LoVo (cell line): Measurements from ENCODE around the gene MRPL14.

Source experiments
- DNase-seq: peaks from one replicate; pipeline ENCODE4 v3.0.0-alpha.2; 2016; ENCODE audit warnings: low spot score

The MRPL14 gene

DNA sequence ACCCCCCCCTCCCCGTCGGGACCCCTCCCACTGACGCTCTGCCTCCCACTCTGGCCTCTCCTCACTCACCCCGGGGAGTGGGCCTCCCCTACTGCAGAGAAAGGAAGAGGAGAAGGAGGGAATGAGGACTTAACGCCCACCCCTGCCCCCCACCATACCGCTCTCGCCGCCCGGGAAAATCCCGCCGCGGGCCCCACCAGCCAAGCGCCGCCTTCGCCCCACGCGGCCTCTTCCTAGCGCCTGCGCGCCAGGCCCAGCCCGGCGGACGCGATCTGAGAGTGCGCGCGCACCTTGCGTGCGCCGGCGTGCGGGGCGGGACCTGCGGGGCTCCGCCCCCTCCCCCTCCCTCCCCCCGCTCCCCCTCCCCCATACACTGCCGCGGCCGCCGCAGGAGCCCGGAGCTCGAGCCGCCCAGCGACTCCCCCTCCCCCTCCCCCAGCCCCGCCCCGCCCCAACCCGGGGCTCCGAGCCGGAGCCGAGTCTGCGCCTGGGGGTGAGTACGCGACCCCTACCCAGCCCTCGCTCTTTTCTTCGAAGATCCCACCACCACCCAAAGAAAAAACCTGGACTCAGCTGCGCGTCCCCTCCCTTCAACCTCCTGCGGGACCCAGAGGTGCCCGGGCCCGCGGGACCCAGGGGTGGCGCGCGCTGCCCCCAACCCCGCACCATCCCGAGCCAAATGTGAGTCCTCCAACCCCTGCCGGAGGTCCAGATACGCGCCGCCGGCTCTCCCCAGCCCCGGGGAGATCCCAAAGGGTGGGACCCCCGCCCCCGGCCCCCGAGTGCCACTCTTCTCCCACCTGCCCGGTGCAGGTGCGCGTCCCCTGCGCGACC is at the start of gene MRPL14, which contains the start of gene TMEM63B:
Gene MRPL14, minus strand, starts transcription at position 267 of the 834 bp plus-strand sequence. CDS start 10,841 bp downstream, outside the sequence.
Gene TMEM63B, plus strand, starts transcription at position 369 of the 834 bp plus-strand sequence. CDS start 7,031 bp downstream, outside the sequence.
- peak; percentile 90 for DNase-seq

DNA sequence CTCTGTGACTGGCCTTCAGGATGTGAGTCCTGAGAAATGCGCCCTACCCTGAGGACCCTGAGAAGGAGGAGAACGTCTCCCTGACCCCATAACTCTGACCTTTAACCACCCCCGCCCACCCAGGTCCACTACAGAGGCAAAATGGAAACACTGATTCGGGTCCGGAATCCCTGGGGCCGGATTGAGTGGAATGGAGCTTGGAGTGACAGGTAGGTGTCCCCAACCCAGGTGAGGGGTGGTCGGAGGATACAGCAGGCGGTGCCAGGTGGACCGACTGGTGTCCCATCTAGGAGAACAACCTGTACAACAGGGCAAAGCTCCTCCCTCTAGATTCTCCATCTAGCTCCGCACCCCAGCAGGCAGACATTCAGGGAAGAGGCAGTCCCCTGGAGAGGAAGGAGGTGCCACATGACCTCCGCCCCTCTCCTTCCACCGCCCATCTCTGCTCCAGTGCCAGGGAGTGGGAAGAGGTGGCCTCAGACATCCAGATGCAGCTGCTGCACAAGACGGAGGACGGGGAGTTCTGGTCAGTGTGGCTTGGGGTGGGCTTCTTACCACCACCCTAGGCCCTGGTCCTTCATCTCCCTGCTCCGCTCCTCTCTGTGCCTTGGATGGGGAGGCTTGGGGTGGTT is 49.0 kb upstream of the MRPL14 start:
- DNase-seq, result no peak

DNA sequence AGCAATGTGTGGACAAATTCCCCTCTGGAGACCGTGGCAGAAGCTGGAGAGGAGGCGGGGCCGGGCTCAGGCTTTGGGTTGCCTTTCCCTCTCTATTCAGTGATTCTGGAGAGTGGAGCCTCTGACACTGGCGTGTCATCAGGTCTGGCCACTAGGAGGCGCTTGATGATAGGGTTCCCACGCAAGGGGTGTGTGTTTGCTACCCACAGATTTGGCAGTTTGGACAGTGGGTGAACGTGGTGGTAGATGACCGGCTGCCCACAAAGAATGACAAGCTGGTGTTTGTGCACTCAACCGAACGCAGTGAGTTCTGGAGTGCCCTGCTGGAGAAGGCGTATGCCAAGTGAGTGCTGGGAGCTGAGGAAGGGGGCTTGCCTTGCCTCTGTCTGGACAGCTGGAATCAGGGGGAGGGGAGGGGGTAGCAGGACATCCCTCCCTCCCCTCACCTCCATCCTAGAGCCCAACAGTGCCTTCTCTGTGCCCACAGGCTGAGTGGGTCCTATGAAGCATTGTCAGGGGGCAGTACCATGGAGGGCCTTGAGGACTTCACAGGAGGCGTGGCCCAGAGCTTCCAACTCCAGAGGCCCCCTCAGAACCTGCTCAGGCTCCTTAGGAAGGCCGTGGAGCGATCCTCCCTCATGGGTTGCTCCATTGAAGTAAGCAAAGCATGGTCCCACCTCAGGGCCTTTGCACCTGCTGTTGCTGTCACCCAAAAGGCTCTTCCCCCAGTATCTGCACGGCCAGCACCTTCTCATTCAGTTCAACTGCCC is 45.7 kb upstream of the MRPL14 start:
- DNase-seq, result peak; percentile 72

DNA sequence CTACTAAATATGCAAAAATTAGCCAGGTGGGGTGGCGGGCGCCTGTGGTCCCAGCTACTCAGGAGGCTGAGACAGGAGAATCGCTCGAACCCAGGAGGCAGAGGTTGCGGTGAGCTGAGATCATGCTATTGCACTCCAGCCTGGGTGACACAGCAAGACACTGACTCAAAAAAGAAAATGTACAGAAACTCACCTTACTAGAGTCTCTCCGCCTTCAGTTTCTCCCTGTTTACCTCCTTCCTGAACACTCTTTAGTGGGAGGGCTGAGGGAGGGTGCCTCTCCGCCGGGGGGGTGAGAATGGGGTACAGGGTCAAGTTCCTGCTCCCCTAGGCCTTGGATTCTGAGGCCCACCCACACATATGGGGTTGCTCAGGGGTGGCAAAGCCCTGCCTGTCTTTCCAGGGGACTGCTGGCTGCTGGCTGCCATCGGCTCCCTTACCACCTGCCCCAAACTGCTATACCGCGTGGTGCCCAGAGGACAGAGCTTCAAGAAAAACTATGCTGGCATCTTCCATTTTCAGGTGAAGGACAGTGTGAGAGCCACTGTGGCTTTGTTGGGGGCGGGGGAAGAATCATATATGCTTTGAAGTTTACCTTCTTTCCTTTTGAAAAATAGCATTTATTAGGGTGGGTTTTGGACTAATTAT is 44.8 kb upstream of the MRPL14 start:
- no peak for DNase-seq

DNA sequence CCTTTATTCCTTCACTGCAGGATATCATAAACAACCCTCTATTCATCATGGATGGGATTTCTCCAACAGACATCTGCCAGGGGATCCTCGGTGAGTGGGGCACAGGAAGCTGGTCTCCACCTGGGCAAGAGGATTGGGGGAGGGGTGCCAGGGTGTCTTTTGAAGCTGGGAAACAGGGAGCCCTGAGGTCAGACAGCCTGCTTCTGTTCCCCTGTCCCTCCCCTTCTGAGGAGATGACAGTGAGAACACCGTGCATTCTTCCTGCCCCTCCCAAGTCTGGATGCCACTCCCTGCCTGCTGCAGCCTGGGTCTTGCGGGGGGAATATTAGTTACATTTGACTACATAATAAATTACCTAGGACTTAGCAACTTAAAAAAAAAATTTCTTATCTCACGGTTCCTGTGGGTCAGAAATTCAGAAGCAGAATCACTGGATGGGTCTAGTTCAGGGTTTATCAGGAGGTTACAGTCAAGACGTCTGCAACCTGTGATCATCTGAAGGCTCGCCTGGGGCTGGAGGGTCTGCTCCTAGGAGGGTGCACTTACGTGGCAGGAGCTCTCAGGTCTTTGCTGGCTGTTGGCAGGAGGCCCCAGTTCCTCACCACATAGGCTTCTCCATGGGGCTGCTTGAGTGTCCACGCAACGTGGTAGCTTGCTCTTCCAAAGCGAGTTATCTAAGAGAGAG is 42.8 kb upstream of the MRPL14 start:
- no peak for DNase-seq

DNA sequence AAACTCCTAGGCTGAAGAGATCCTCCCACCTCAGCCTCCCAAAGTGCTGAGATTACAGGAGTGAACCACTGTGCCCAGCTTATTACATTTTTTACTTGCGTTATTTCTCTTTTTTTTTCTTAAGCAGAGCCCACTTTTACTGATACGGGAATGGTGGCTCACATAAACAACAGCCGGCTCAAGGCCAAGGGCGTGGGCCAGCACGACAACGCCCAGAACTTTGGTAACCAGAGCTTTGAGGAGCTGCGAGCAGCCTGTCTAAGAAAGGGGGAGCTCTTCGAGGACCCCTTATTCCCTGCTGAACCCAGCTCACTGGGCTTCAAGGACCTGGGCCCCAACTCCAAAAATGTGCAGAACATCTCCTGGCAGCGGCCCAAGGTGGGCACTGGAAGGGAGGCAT is 41.9 kb upstream of the MRPL14 start:
- no peak for DNase-seq

DNA sequence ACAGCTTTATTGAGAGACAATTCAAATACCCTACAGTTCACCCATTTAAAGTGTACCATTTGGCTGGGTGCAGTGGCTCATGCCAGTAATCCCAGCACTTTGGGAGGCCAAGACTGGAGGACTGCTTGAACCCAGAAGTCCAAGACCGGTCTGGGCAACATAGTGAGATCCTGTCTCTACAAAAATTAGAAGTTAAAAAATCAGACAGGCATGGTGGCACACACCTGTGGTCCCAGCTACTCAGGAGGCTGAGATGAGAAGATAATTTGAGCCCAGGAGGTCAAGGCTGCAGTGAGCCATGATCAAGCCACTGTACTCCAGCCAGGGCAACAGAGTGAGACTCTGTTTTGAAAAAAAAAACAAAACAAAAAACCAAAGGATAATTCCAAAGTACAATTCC is 40.3 kb upstream of the MRPL14 start:
- DNase-seq, result no peak

DNA sequence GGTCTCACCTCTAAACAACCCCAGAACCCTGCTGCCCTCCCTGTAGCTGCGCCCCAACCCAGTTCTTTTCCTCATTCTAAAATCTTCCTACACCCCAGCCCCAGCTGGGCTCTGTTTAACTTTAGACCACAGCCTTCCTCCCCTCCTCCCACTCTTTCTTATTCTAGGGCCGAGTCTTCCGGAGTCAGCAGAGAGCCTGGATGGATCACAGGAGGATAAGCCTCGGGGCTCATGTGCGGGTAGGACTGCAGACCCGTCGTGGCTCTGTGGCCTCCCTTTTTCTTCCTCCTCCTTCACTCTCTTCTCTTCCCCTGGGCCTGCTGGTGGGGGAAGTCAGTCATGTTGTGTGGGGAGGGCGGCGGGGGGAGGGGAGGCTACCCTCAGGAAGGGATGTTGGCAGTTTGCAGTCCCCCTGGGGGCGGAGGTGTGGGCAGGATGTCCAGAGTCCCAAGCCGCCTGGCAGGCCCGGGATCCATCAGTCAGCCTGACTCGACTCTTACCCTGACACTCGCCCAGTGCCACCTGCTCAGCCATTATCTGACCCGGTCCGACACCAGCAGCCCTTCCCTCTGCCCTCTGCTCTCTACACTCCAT is 39.4 kb upstream of the MRPL14 start:
- no peak for DNase-seq

DNA sequence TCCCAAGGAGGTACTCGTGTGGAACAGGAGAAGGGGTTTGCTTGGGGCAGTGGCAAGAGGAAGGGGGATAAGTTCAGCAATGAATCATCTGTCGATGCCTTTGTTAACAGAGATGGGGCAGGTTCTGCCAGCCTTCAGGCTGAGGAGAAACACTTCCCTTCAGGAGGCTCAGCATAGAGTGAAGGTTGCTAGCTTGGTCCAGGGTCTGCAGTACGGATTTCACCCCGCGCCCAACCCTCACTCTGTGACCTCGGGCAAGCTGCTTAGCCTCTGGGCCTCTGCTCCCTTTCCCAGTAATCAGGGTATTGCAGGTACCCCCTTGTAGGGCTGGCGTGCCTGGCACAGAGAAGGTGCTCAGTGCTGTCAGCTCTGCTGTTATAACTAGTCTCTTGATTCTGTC is 38.9 kb upstream of the MRPL14 start:
- DNase-seq, result no peak

DNA sequence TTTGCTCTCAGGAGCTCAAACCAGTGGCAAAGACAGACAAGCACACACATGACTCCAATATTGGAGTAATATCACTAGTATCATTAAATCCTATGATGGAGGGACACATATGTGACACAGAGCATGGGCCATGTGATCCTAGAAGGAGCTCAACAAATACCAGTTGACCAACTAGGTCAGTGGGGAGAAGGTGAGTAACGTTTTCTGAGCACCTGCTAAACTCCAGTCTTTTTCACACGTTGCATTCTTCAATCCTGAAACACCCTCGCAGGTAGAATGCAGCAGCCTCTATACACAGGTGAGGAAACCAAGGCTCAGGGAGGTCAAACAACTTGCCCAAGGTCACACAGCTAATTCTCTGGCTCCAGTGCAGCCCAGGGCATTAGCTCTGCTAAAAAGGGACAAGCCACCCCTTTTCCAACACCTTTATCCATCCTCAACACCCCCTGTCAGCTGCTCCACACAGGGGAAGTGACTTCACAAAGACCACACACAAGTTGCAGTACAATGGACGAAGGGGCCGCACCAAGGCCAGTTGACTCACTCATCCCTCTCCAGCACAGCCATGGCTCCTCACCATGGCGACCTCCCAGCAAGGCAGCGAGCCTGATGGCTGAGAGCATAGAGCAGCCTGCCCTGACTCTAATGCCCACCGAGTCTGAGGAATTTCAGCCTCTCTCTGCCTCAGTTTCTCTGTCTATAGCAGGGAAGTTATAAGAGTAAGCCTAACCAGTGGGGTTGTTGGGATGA is 35.8 kb upstream of the MRPL14 start:
- no peak for DNase-seq

DNA sequence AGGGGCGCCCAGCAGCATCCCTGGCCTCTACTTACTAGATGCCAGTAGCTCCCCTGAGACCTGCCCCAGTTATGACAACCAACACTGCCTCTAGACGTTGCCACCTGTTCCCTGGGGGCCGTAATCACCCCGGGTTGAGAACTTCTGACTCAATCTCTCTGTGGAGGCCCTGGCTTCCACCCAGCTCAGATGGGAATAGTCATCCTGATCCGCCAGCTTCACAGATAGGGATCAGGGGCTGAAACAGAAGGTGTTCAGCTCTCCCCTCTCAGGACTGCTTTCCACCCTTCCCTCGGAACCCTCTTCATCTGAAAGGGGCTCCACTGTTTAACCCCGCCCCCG is 34.7 kb upstream of the MRPL14 start:
- no peak for DNase-seq

DNA sequence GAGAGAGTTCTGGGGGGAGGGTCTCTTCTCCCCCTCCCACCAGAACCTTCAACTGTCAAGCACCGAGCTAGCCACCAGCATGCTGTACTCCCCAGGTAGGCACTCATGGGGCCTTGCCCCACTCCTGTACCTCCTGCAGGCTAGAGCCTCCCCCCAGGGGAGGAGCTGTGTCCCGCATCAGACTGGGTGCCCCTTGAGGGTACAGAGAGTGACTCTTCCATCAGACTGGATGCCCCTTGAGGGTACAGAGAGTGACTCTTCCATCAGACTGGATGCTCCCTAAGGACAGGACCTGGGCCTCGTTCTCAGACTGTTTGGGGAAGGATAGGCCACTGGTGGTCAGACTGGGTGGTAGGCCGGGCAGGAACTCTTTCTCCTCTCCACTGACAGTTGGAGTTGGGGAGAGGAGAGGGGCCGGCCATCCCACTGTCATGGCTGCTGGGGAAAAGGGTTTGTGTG is 31.5 kb upstream of the MRPL14 start, which contains the start of gene CAPN11:
Gene CAPN11, plus strand, starts transcription at position 51 of the 459 bp plus-strand sequence. Its CDS starts 29 bp downstream, at position 80.
- no peak for DNase-seq

DNA sequence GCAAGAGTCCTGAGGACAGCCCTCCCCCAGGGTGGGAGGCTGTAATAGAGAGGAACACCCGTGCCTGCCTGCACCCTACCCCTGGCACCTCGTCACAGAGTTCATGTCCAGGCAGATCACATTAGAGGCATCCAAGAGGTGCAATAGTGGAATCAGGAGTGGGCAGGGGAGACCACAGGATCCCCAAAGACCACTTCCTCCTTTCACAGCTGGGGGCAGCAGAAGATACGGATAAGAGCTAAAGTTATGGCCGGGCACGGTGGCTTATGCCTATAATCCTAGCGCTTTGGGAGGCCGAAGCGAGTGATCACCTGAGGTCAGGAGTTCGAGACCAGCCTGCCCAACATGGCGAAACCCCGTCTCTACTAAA is 29.9 kb upstream of the MRPL14 start:
- DNase-seq, result no peak

DNA sequence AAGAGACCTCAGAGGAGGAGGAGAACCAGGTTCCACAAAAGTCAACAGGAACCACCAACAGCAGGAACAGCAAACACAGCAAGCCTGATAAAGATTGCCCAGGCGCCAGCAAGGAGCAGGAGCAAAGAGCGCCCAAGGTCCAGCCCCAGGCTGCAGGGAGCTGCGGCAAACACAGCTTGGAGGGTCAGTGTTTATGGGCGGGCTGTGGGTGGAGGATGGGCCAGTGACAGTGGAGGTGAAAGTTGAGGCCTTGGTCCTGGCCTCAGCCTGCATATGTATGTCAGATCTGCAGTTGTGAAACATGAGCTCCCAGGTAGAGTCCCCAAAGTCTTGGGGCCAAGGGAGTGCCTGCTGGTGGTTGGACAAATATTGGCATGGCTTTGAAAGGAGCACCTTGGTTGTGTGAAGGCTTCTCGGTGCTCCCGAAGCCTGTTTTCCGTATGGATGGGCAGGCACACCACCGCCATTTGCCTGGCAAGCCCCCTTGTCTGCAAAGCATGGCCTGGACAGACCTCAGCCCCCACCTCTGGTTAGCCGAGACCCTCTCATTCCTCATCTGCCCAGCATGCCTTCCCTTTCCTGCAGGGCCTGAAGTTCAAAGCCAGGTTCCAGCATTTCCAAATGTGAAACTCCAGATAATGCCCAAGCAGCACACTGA is 29.4 kb upstream of the MRPL14 start:
- DNase-seq, result no peak

DNA sequence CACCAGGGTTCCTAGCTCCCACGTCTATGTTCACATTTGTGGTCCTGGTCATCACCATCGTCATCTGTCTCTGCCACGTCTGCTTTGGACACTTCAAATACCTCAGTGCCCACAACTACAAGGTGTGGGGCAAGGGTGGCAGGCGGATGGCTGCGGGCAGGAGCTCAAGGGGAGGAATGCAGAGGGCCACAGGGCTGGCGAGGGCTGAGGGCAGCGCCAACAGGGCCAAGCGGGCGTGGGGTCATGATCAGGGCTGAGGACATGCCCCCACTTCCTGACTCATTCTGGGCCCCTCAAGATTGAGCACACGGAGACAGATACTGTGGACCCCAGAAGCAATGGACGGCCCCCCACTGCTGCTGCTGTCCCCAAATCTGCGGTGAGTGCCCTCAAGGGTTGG is 26.8 kb upstream of the MRPL14 start:
- DNase-seq, result no peak

DNA sequence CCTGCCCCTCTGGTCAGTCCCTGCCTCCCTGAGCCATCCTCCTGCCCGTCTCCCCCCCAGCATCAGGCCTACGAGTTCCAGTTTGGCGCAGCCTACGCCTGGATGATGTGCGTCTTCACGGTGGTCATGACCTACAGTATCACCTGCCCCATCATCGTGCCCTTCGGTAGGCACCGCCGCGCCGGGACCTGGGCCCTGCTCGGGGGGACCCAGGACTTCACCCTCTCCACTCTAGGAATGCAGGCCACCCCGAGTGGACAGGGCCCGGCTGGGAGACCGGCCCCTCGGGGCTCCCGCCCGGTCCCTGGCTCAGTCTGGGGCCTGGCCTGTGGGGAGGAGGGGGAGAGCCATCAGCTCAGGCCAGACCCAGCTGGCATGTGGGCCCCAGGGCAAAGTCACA is 25.3 kb upstream of the MRPL14 start:
- DNase-seq, result no peak

DNA sequence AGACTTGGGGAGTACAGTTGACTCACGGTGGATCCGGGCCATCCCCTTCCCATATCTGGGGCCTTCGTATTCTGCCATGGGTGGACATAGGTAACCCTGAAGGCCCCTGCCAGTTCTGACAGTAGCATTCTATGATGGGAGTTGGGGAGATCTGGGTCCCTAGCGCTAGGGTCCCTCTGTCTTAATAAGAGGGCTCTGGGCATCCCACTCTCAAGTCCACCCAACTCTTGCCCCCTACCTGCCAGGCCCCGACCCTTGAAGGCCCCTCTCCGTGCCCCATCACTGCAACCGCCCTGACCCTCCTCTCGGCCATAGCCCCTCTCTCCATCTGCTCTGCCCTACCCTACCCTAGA is 24.8 kb upstream of the MRPL14 start:
- DNase-seq, result no peak

DNA sequence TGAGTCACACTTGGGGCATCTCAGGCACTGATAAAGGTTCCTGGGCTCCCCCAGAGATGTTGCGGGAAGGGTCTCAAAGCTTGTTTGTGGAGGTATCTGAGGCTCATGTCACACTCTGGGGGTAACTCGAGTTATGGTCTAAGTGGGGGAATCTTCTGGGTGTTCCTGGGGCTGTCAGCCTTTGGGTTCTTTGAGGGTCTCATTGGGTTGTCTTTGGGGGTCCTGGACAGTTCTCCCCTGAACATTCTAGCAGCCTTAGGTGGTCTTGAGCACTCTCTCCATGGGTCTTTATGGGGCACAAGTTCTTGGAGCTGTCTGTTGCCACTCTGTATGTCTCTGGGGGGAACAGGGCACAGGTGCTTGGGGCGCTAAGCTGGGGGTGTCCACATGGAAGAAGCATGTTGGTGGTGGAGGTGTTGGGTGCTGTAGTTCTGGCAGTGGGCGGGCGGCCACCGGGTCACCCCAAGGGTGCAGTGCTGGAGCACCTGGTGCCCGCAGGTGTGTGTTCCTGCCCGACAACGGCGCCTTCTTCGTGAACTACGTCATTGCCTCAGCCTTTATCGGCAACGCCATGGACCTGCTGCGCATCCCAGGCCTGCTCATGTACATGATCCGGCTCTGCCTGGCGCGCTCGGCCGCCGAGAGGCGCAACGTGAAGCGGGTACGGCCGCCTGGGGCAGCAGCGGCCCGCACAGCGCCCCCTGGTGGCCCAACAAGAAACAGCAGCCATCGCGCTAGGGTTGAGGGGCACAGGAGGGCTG is 24.3 kb upstream of the MRPL14 start:
- DNase-seq, result peak; percentile 55

DNA sequence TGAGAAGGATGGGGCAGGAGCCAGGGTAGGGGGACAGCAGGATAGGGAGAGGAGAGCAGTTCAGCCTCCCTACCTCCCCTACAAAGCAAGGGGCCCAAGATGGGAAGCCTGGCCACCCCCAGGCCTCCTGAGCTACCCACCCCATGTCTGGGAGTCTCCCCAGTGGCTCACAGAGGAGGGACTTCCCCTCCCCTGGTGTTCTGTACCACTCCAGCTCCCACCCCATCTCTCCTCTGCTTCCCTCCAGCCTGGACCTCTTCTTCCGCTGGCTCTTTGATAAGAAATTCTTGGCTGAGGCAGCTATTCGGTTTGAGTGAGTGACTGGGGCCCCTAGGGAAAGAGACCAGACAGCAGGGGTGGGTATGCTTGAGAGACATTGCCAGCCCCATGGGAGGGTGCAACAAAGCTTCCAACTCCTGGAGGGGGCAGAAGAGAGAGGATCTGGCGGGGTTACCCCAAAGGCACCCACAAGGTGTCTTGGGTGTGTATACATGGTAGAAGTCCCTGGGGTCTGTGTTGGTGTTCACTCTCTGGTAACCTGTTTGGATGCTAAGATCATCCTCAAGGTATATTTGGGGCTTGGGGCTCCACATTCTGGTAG is 23.2 kb upstream of the MRPL14 start:
- DNase-seq, result no peak
